Esophagus squamous epithelium (tissue), 5 donors: Measurements from ENCODE around the gene C1QTNF6. TPM values are rescaled to one million over a fixed set of nuclear protein-coding genes. Genes with fewer than 3 reads are reported as not detected.

Experiments used
- DNase-seq: peaks from one replicate; lab custom pipeline; 2025; lab: John Stamatoyannopoulos, UW
- H3K27ac ChIP-seq, 4 donors: fragments of 200-600 bp; sonication (generic); one replicate each; pipeline ENCODE4 v1.5.1; 2016 to 2019; ENCODE audit warnings: mild to moderate bottlenecking in 1 of 4
- H3K27me3 ChIP-seq, 4 donors: fragments of 200-600 bp; sonication (generic); 1 replicate in 3 of 4; 2 replicates in 1 of 4; pipeline versions ENCODE4 v1.5.1 to v1.6.0; 2017 to 2021; ENCODE audit warnings: antibody characterized with exemption in 1 of 4
- H3K36me3 ChIP-seq, 3 donors: fragments of 200-600 bp; sonication (generic); one replicate each; pipeline ENCODE4 v1.5.1; 2016 to 2019
- H3K4me1 ChIP-seq, 3 donors: fragments of 200-600 bp; sonication (generic); one replicate each; pipeline ENCODE4 v1.5.1; 2017 to 2019
- H3K4me3 ChIP-seq, 4 donors: fragments of 200-600 bp; sonication (generic); 1 replicate in 3 of 4; 2 replicates in 1 of 4; pipeline ENCODE4 v1.5.1; 2016 to 2019; ENCODE audit warnings: mild to moderate bottlenecking in 2 of 4, moderate library complexity in 1 of 4
- H3K9me3 ChIP-seq, 3 donors: fragments of 200-600 bp; sonication (generic); one replicate each; pipeline ENCODE4 v1.5.1; 2016 to 2019
- POLR2A ChIP-seq, 4 donors: fragments of 450-650 bp; IDR thresholded peaks; one replicate each; pipeline ENCODE4 v1.6.1; 2017; ENCODE audit warnings: antibody characterized with exemption in 4 of 4, mild to moderate bottlenecking in 4 of 4, moderate library complexity in 3 of 4
- WGBS, 2 donors: methylation state at CpG; one replicate each; pipeline ENCODE4 v1.1.5; 2018; 5-methylcytosine and 5-hydroxymethylcytosine counted together
- intact Hi-C: fragments of 100-400 bp; cut with DNase I; formaldehyde crosslinking; loops from one replicate; pipeline ENCODE4 v1.15.0; 2022
- total RNA-seq, 4 donors: library from RNA; depleted of rRNA; stranded (reverse); fragments of >200 nt; gene quantifications; one replicate each; pipeline ENCODE4 v1.1.0, GENCODE V29; 2016
- TF ChIP-seq, protein P1 (sequence below), 6 experiments: fragments of 450-650 bp in 4 of 6; fragments of 200-600 bp in 2 of 6; sonication (generic) in 2 of 6; IDR thresholded peaks; one replicate each; pipeline ENCODE4 v1.5.1; 2016 to 2019; ENCODE audit warnings: antibody characterized with exemption in 6 of 6, mild to moderate bottlenecking in 4 of 6, moderate library complexity in 4 of 6
- donor health status: DM: yes; HTN: yes; CAD: no.

The C1QTNF6 gene
- total RNA-seq, 4 donors from 2014 or later: 1.1 to 1.7 (median 1.4) TPM

GRCh38 chr22:37169947-37170688 lies 17.9 kb downstream of the C1QTNF6 start:
- intact Hi-C loops: no loop called here
- H3K4me1 ChIP-seq: peaks cover 9 to 39% (median 23%) of the 10 kb centered on the region in 3 donors
- no peak overlapping the region for H3K4me3 ChIP-seq
- DNase-seq: no peak
- H3K27me3 ChIP-seq: peaks cover 0 to 19% (median 0%) of the 10 kb centered on the region in 4 donors
- no peaks in the 10 kb centered on the region for H3K9me3 ChIP-seq
- H3K36me3 ChIP-seq: no peaks in the 10 kb centered on the region
- WGBS, 2 donors: 85% methylated on average over 8 to 9 of the region's 10 CpGs
- TF ChIP-seq, protein P1, sequence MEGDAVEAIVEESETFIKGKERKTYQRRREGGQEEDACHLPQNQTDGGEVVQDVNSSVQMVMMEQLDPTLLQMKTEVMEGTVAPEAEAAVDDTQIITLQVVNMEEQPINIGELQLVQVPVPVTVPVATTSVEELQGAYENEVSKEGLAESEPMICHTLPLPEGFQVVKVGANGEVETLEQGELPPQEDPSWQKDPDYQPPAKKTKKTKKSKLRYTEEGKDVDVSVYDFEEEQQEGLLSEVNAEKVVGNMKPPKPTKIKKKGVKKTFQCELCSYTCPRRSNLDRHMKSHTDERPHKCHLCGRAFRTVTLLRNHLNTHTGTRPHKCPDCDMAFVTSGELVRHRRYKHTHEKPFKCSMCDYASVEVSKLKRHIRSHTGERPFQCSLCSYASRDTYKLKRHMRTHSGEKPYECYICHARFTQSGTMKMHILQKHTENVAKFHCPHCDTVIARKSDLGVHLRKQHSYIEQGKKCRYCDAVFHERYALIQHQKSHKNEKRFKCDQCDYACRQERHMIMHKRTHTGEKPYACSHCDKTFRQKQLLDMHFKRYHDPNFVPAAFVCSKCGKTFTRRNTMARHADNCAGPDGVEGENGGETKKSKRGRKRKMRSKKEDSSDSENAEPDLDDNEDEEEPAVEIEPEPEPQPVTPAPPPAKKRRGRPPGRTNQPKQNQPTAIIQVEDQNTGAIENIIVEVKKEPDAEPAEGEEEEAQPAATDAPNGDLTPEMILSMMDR (IDR thresholded peaks at IDR 0.05): no peak
- no peak for TF ChIP-seq POLR2A (IDR thresholded peaks at IDR 0.05)
- H3K27ac ChIP-seq: peak overlapping the region in 2 of 4 donors; percentile 6 to 65

- Histone ChIP-seq H3K36me3 (no peaks in the 10 kb centered on the region), H3K27me3 (peaks cover 0 to 14% (median 0%) of the 10 kb centered on the region in 4 donors), H3K9me3 (no peaks in the 10 kb centered on the region), H3K4me1 (peaks cover 9 to 39% (median 23%) of the 10 kb centered on the region in 3 donors), H3K4me3 (no peak overlapping the region), H3K27ac (no peak overlapping the region)
- TF ChIP-seq POLR2A (IDR thresholded peaks at IDR 0.05): no peak
- TF ChIP-seq, protein P1 (IDR thresholded peaks at IDR 0.05): no peak
- WGBS, 2 donors: 83 to 91% methylated on average over 8 of the region's 8 CpGs
- DNase-seq: no peak
- intact Hi-C loops: no loop called here
These were observed 18.6 kb downstream of the C1QTNF6 start for GRCh38 chr22:37169406-37169805.

- TF ChIP-seq, protein P1 (IDR thresholded peaks at IDR 0.05): no peak
- no peak for TF ChIP-seq POLR2A (IDR thresholded peaks at IDR 0.05)
- H3K27me3 ChIP-seq: peaks cover 0 to 11% (median 0%) of the 10 kb centered on the region in 4 donors
- H3K27ac ChIP-seq: peak overlapping the region in 2 of 4 donors; percentile 52 to 61
- WGBS, 2 donors: 37 to 56% methylated on average over 8 of the region's 8 CpGs
- intact Hi-C loops: loop anchor here (2.0 kb wide), 1 partner anchor 31 kb away; no protein-coding TSS in a partner anchor
- no peaks in the 10 kb centered on the region for H3K36me3 ChIP-seq
- peaks cover 9 to 34% (median 23%) of the 10 kb centered on the region in 3 donors for H3K4me1 ChIP-seq
- H3K9me3 ChIP-seq: no peaks in the 10 kb centered on the region
- H3K4me3 ChIP-seq: peak overlapping the region in 1 of 4 donors; percentile 16
- DNase-seq: no peak
These were observed 19.9 kb downstream of the C1QTNF6 start for GRCh38 chr22:37167981-37168647.

DNA sequence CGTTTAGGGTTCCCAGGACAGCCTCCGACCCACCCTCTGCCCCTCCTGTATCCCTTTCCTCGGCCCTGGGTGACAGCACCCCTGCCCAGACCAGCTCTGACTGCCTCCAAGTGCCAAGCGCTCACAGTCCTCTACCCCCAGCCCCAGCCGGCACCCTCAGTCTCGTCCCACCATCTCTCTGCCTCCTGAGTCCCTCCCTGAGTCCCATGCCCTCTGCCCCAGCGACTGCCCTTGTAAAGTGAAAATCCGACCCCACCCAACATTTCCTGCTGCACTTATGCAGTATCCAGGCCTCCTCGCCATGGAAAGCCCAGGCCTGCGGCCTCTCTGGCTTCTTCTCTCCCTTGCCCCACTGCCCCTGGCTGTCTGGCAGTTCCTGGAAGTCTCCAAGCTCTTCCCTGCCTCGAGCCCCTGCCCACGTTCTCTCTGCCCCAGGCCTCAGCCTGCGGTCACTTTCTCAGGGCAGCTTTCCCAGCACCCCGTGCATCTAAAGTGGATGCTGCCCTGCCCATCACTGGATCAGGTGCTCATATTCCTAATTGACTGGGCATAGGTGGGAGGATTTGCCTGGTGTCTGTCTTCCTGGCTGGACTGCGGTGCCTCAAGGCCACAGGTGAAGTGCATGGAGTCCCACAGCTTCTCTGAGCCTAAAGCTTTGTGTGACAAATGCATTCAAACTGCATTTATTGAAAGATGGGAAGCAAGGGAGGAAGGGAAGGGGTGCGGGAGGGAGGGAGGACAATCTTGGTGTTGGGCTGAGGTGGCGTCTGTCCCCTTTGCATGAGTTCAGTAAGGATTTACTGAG lies 20.7 kb downstream of the C1QTNF6 start:
- TF ChIP-seq, protein P1 (IDR thresholded peaks at IDR 0.05): no peak
- no peak for TF ChIP-seq POLR2A (IDR thresholded peaks at IDR 0.05)
- H3K27me3 ChIP-seq: peaks cover 0 to 9% (median 0%) of the 10 kb centered on the region in 4 donors
- H3K36me3 ChIP-seq: no peaks in the 10 kb centered on the region
- no peak for DNase-seq
- H3K4me1 ChIP-seq: peaks cover 9 to 34% (median 23%) of the 10 kb centered on the region in 3 donors
- WGBS, 2 donors: 69 to 70% methylated on average over 14 to 17 of the region's 17 CpGs
- H3K4me3 ChIP-seq: peak overlapping the region in 2 of 4 donors; percentile 16 to 45
- H3K27ac ChIP-seq: peak overlapping the region in 3 of 4 donors; percentile 48 to 61 (median 52)
- H3K9me3 ChIP-seq: no peaks in the 10 kb centered on the region
- intact Hi-C loops: loop anchor here (2.0 kb wide), 1 partner anchor 31 kb away; no protein-coding TSS in a partner anchor
